D341Med (cell line): ENCODE results near the gene GRB2.
"Not testable (repeated sequence)": the region's sequence is repeated elsewhere in the genome, so short reads cannot be mapped to it uniquely, and the experiment has no call there.

ENCODE experiments used
- DNase-seq: peaks from one replicate; pipeline ENCODE4 v3.0.0; 2012; ENCODE audit warnings: low spot score

The GRB2 gene

GRCh38 chr17:75350706-75351105 lies 54.8 kb downstream of the GRB2 start:
- DNase-seq: no peak

- no peak for DNase-seq
Measured at GRCh38 chr17:75350029-75350428, 55.4 kb downstream of the GRB2 start.

- DNase-seq: no peak
Measured at GRCh38 chr17:75349589-75349988, 55.9 kb downstream of the GRB2 start.

- DNase-seq: no peak
Measured at GRCh38 chr17:75348386-75349012, 57.0 kb downstream of the GRB2 start.

- no peak for DNase-seq
Measured at GRCh38 chr17:75346906-75347305, 58.6 kb downstream of the GRB2 start.

- not testable (repeated sequence) for DNase-seq
Measured at GRCh38 chr17:75346368-75346767, 59.1 kb downstream of the GRB2 start.

GRCh38 chr17:75345514-75346167 lies 59.8 kb downstream of the GRB2 start:
- no peak for DNase-seq

GRCh38 chr17:75344666-75345065 lies 60.8 kb downstream of the GRB2 start:
- peak; percentile 75 for DNase-seq

- DNase-seq: no peak
Measured at GRCh38 chr17:75342996-75343395, 62.5 kb downstream of the GRB2 start.

GRCh38 chr17:75341784-75342486 lies 63.5 kb downstream of the GRB2 start:
- DNase-seq: no peak

GRCh38 chr17:75340631-75341030 lies 64.8 kb downstream of the GRB2 start:
- no peak for DNase-seq

GRCh38 chr17:75339971-75340370 lies 65.5 kb downstream of the GRB2 start:
- no peak for DNase-seq

GRCh38 chr17:75338335-75338734 lies 67.1 kb downstream of the GRB2 start:
- no peak for DNase-seq

GRCh38 chr17:75335315-75335714 lies 70.2 kb downstream of the GRB2 start:
- no peak for DNase-seq

GRCh38 chr17:75334723-75335122 lies 70.8 kb downstream of the GRB2 start:
- no peak for DNase-seq

- DNase-seq: no peak
Measured at GRCh38 chr17:75331671-75332070, 73.8 kb downstream of the GRB2 start.

GRCh38 chr17:75327757-75328156 lies 77.7 kb downstream of the GRB2 start:
- no peak for DNase-seq

- DNase-seq: no peak
Measured at GRCh38 chr17:75326226-75326848, 79.1 kb downstream of the GRB2 start.

- no peak for DNase-seq
Measured at GRCh38 chr17:75325827-75326225, 79.7 kb downstream of the GRB2 start.

- DNase-seq: no peak
Measured at GRCh38 chr17:75325348-75325747, 80.1 kb downstream of the GRB2 start.

GRCh38 chr17:75321506-75321905 lies 84.0 kb downstream of the GRB2 start:
- no peak for DNase-seq

- no peak for DNase-seq
Measured at GRCh38 chr17:75319904-75320691, 85.4 kb downstream of the GRB2 start.
